ENCODE measurements around the gene NUAK1.

The NUAK1 gene

DNA sequence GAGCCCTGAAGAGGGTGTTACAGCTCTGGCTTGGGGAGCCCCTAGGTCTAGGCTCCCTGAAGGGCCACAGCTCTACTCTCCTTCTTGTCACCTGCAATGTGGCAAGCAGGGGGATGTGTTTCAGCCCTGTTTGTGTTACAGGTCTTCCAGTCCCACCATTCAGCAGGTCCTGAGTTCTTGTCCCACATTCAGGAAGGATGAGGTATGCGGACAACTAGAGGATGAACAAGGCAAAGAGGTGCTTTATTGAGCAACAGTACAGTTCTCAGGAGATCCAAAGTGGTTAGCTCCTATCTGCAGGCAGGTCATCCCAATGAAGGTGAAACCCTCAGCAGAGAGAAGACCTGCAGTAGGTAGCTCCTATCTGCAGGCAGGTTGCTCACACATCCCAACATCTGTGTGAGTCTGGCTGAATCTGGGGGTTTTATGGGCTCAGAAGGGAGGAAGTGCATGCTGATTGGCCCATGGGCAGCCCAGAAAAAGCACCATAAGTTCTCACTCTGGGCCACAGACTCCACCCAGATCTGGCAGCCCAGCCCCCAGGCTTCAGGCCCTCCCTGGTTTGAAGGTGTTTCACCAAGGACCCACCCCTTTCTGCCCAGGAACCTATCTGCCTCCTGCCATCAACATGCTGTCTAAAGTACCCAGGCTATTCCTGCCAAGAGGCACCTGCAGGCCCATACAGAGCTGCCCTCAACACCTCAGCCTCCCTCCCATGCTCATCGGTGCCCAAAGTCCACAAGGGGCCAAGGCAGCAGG, 98.9 kb downstream of the NUAK1 start:
- TF ChIP-seq, protein P1, sequence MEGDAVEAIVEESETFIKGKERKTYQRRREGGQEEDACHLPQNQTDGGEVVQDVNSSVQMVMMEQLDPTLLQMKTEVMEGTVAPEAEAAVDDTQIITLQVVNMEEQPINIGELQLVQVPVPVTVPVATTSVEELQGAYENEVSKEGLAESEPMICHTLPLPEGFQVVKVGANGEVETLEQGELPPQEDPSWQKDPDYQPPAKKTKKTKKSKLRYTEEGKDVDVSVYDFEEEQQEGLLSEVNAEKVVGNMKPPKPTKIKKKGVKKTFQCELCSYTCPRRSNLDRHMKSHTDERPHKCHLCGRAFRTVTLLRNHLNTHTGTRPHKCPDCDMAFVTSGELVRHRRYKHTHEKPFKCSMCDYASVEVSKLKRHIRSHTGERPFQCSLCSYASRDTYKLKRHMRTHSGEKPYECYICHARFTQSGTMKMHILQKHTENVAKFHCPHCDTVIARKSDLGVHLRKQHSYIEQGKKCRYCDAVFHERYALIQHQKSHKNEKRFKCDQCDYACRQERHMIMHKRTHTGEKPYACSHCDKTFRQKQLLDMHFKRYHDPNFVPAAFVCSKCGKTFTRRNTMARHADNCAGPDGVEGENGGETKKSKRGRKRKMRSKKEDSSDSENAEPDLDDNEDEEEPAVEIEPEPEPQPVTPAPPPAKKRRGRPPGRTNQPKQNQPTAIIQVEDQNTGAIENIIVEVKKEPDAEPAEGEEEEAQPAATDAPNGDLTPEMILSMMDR (IDR thresholded peaks at IDR 0.05; ENCODE audit: low read depth, low read length) = no peak
- Histone ChIP-seq H3K27ac (no peak overlapping the region), H3K9me3 (ENCODE audit: severe bottlenecking) (no peaks in the 10 kb centered on the region), H3K4me3 (ENCODE audit: low read depth, low read length) (no peak overlapping the region), H3K27me3 (ENCODE audit: insufficient read depth, low read depth, severe bottlenecking) (no peaks in the 10 kb centered on the region), H3K36me3 (no peaks in the 10 kb centered on the region)
- DNase-seq = no peak

DNA sequence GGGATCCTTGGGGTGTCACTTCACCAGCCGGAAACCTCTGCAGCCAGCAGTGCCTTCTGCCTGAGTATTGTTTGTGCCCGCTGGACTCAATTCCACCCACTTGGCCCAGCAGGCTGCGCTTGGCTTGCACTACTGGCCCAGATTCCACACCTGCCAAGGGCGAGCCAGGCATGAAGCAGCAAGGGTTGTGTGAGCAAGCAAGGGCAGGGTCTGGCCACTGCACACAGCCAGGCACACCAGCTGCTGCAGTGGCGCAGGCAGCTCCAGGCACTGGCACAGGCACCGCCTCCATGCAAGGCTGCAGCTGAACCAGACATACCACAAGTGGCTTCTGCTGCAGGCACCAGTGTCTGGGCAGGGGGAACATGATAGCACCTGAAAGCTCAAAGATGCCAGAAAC, 99.5 kb downstream of the NUAK1 start:
- no peaks in the 10 kb centered on the region for H3K27me3 ChIP-seq (ENCODE audit: insufficient read depth, low read depth, severe bottlenecking)
- no peaks in the 10 kb centered on the region for H3K36me3 ChIP-seq
- H3K9me3 ChIP-seq (ENCODE audit: severe bottlenecking) = no peaks in the 10 kb centered on the region
- H3K27ac ChIP-seq = no peak overlapping the region
- TF ChIP-seq, protein P1 (IDR thresholded peaks at IDR 0.05; ENCODE audit: low read depth, low read length) = no peak
- no peak overlapping the region for H3K4me3 ChIP-seq (ENCODE audit: low read depth, low read length)
- DNase-seq = no peak

DNA sequence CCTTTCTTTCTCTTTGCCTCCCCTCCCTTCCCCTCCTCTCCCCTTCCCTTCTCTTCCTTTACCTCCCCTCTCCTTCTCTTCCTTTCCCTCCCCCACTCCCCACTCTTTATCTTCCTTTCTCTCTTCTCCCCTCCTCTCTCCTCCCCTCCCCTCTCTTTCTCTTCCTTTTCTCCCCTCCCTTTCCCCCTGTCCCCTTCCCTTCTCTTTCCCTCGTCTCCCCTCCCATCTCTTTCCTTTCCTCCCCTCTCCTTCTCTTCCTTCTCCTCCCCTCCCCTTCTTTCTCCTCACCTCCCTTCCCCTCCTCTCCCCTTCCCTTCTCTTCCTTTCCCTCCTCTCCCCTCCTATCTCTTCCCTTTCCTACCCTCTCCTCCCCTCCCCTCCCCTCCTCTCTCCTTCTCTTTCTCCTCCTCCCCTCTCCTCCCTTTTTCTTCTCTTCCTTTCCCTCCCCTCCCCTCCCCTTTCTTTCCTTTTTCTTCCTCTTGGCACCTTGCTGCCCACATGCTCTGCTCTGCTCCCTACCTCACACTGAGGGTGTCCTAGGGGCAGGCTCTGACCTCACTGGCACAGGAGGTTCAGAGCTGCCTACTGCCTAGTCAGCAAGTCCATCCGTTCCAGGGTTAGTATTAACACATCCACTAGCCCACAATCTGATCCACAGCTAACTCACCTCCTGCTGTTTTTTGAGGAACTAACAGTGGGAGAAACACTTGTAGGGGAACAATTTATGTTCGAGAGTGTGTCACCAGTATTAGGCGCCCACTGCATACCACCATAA, 101.0 kb downstream of the NUAK1 start:
- no peak for DNase-seq
- Histone ChIP-seq H3K9me3 (ENCODE audit: severe bottlenecking) (no peaks in the 10 kb centered on the region), H3K4me3 (ENCODE audit: low read depth, low read length) (no peak overlapping the region), H3K27ac (no peak overlapping the region), H3K36me3 (no peaks in the 10 kb centered on the region), H3K27me3 (ENCODE audit: insufficient read depth, low read depth, severe bottlenecking) (no peaks in the 10 kb centered on the region)
- TF ChIP-seq, protein P1 (IDR thresholded peaks at IDR 0.05; ENCODE audit: low read depth, low read length) = no peak

DNA sequence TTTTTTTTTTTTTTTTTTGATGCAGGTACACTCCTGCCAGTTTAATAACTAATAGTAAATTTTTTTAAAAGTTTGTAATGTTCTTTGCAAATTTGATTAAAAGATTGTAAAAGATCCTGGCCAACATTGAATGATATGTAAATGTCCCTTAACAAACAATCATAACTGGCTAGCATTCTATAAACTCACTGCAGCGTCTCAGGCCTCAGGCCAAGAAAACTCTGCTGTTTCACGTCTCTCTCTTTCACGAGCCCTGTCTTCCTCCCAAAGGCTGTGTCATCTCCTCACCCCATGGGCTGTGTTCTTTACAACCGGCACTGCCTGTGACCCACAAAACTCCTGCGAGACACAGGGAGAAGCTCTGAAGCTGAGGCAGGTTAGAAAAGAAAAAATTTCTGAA, 103.3 kb downstream of the NUAK1 start:
- no peak overlapping the region for H3K27ac ChIP-seq
- TF ChIP-seq, protein P1 (IDR thresholded peaks at IDR 0.05; ENCODE audit: low read depth, low read length) = no peak

DNA sequence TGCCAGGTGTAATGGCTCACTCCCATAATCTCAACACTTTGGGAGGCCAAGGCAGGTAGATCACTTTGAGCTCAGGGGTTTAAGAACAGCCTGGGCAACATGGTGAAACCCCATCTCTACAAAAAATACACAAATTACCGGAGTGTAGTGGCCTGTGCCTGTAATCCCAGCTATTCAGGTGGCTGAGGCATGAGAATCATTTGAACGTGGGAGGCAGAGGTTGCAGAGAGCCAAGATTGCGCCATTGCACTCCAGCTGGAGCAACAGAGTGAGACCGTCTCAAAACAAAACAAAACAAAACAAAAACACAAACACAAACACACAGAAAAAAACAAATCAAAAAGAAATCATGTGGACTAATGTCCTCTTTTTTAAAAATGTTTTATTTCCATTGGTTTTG, 104.4 kb downstream of the NUAK1 start:
- Histone ChIP-seq H3K36me3 (no peaks in the 10 kb centered on the region), H3K4me3 (ENCODE audit: low read depth, low read length) (no peak overlapping the region), H3K27ac (no peak overlapping the region), H3K27me3 (ENCODE audit: insufficient read depth, low read depth, severe bottlenecking) (no peaks in the 10 kb centered on the region), H3K9me3 (ENCODE audit: severe bottlenecking) (no peaks in the 10 kb centered on the region)
- no peak for DNase-seq
- TF ChIP-seq, protein P1 (IDR thresholded peaks at IDR 0.05; ENCODE audit: low read depth, low read length) = no peak

More for the DNA sequence above, 103.3 kb downstream of the NUAK1 start:
- no peaks in the 10 kb centered on the region for H3K27me3 ChIP-seq (ENCODE audit: insufficient read depth, low read depth, severe bottlenecking)
- H3K4me3 ChIP-seq (ENCODE audit: low read depth, low read length) = no peak overlapping the region
- H3K9me3 ChIP-seq (ENCODE audit: severe bottlenecking) = no peaks in the 10 kb centered on the region
- no peaks in the 10 kb centered on the region for H3K36me3 ChIP-seq
- no peak for DNase-seq

All from WERI-Rb-1 (cell line).